Measurements from ENCODE around the gene NACA2. TPM values are rescaled to one million over a fixed set of nuclear protein-coding genes. Genes with fewer than 3 reads are reported as not detected.

NACA2 gene
- total RNA-seq, 2 donors from 2014 or later: 0.32 TPM; not detected in 1

- intact Hi-C loops (cut with DNase I): no loop called here
- no peaks in the 10 kb centered on the region for H3K27me3 ChIP-seq
- H3K4me3 ChIP-seq: no peak overlapping the region
- H3K36me3 ChIP-seq: no peaks in the 10 kb centered on the region
- no peak for TF ChIP-seq CTCF (IDR thresholded peaks at IDR 0.05)
- H3K9me3 ChIP-seq: no peaks in the 10 kb centered on the region
- H3K27ac ChIP-seq: no peak overlapping the region
- no peak for DNase-seq
- H3K9ac ChIP-seq (ENCODE audit: low read depth in 2 of 2, low read length in 2 of 2): no peak overlapping the region
- H3K4me1 ChIP-seq: no peaks in the 10 kb centered on the region
Observed at GRCh38 chr17:61543786-61544415, 47.1 kb downstream of the NACA2 start.

- Histone ChIP-seq H3K9me3 (no peaks in the 10 kb centered on the region), H3K9ac (ENCODE audit: low read depth in 2 of 2, low read length in 2 of 2) (no peak overlapping the region), H3K4me3 (no peak overlapping the region), H3K27me3 (no peaks in the 10 kb centered on the region), H3K4me1 (no peaks in the 10 kb centered on the region), H3K27ac (no peak overlapping the region), H3K36me3 (no peaks in the 10 kb centered on the region)
- intact Hi-C loops (cut with DNase I): no loop called here
- no peak for TF ChIP-seq CTCF (IDR thresholded peaks at IDR 0.05)
- no peak for DNase-seq
Observed at GRCh38 chr17:61542027-61542426, 49.0 kb downstream of the NACA2 start.

DNA sequence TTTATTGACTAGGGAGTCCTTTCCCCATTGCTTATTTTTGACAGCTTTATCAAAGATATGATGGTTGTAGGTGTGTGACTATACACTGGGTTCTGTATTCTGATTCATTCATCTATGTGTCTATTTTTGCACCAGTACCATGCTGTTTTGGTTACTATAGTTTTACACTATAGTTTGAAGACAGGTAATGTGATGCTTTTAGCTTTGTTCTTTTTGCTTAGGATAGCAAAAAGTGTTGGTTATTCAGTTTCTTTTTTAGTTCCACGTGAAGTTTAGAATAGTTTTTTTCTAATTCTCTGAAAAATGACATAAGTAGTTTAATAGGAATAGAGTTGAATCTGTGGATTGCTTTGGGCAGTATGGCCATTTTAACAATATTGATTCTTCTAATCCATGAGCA is 50.1 kb downstream of the NACA2 start:
- TF ChIP-seq CTCF (IDR thresholded peaks at IDR 0.05): no peak
- Histone ChIP-seq H3K27ac (no peak overlapping the region), H3K4me3 (no peak overlapping the region), H3K4me1 (no peaks in the 10 kb centered on the region), H3K9me3 (no peaks in the 10 kb centered on the region), H3K9ac (ENCODE audit: low read depth in 2 of 2, low read length in 2 of 2) (no peak overlapping the region), H3K27me3 (no peaks in the 10 kb centered on the region), H3K36me3 (no peaks in the 10 kb centered on the region)
- intact Hi-C loops (cut with DNase I): no loop called here
- DNase-seq: no peak

Other genes with a start within 250 kb of the NACA2 start
- 1 to 10 TPM; 5.0 to 5.3 TPM for gene TBX2, start 191.4 kb downstream of the NACA2 start, total RNA-seq
- gene TBX4, start 138.8 kb downstream of the NACA2 start, total RNA-seq: not detected

All from colonic mucosa (tissue), 4 donors.